ENCODE results near the gene XYLT1.

DNA sequence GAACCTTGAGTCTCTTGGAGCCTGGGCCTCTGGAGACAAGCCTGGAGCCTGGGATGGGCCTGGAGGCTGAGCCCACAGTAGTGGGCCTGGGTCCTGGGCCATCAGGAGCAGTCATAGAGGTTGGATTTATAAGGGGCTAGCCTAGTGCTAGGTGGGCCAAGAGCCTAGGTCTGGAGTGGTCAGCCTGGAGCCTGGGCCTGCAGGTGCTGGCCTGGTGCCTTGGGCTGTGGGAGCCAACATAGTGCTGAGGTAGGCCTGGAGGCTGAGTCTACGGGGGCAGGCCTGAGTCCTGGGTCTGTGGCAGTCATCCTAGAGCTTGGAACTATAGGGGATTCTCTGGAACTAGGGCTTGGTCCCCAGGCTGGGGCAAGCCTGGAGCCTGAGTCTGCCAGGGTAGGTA lies 414.1 kb downstream of the XYLT1 start:
- TF ChIP-seq, protein P1, sequence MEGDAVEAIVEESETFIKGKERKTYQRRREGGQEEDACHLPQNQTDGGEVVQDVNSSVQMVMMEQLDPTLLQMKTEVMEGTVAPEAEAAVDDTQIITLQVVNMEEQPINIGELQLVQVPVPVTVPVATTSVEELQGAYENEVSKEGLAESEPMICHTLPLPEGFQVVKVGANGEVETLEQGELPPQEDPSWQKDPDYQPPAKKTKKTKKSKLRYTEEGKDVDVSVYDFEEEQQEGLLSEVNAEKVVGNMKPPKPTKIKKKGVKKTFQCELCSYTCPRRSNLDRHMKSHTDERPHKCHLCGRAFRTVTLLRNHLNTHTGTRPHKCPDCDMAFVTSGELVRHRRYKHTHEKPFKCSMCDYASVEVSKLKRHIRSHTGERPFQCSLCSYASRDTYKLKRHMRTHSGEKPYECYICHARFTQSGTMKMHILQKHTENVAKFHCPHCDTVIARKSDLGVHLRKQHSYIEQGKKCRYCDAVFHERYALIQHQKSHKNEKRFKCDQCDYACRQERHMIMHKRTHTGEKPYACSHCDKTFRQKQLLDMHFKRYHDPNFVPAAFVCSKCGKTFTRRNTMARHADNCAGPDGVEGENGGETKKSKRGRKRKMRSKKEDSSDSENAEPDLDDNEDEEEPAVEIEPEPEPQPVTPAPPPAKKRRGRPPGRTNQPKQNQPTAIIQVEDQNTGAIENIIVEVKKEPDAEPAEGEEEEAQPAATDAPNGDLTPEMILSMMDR (IDR thresholded peaks at IDR 0.05): no peak
- no peak for TF ChIP-seq POLR2A (IDR thresholded peaks at IDR 0.05)
